Esophagus muscularis mucosa (tissue), 4 donors: ENCODE measurements around the gene QKI. TPM values are rescaled to one million over a fixed set of nuclear protein-coding genes. Genes with fewer than 3 reads are reported as not detected.

Experiments used
- DNase-seq: peaks from one replicate; pipeline ENCODE4 v3.0.0-alpha.2; 2017; ENCODE audit errors: extremely low spot score
- H3K27ac ChIP-seq, 4 donors: fragments of 200-600 bp; sonication (generic); replicated peaks in 1 of 4; 1 replicate in 3 of 4; 2 replicates in 1 of 4; pipeline ENCODE4 v1.5.1; 2016 to 2019; ENCODE audit warnings: mild to moderate bottlenecking in 1 of 4
- H3K27me3 ChIP-seq, 4 donors: fragments of 200-600 bp; sonication (generic); one replicate each; pipeline versions ENCODE4 v1.5.1 to v1.6.0; 2016 to 2019
- H3K36me3 ChIP-seq, 4 donors: fragments of 200-600 bp; sonication (generic); one replicate each; pipeline ENCODE4 v1.5.1; 2016 to 2019
- H3K4me1 ChIP-seq, 4 donors: fragments of 200-600 bp; sonication (generic); one replicate each; pipeline ENCODE4 v1.5.1; 2016 to 2019
- H3K4me3 ChIP-seq, 4 donors: fragments of 200-600 bp; sonication (generic); 1 replicate in 2 of 4; 2 replicates in 2 of 4; pipeline ENCODE4 v1.5.1; 2016 to 2019; ENCODE audit warnings: mild to moderate bottlenecking in 4 of 4, moderate library complexity in 1 of 4
- H3K9me3 ChIP-seq, 4 donors: fragments of 200-600 bp; sonication (generic); 1 replicate in 3 of 4; 2 replicates in 1 of 4; pipeline ENCODE4 v1.5.1; 2016 to 2019
- EP300 ChIP-seq: sonication (generic); formaldehyde crosslinking; IDR thresholded peaks from one replicate; pipeline ENCODE4 v1.6.1; 2017; ENCODE audit warnings: antibody characterized with exemption
- POLR2A ChIP-seq: fragments of 450-650 bp; IDR thresholded peaks from one replicate; pipeline ENCODE4 v1.6.1; 2017; ENCODE audit warnings: antibody characterized with exemption, moderate library complexity, mild to moderate bottlenecking, low read depth
- POLR2AphosphoS5 ChIP-seq, 2 donors: sonication (generic); formaldehyde crosslinking; IDR thresholded peaks; one replicate each; pipeline ENCODE4 v1.6.1; 2017; ENCODE audit warnings: antibody characterized with exemption in 2 of 2
- WGBS: methylation state at CpG from one replicate; pipeline ENCODE4 v1.1.5; 2018; 5-methylcytosine and 5-hydroxymethylcytosine counted together
- intact Hi-C: fragments of 100-400 bp; cut with DNase I; formaldehyde crosslinking; loops from one replicate; pipeline ENCODE4 v1.15.1; 2023
- total RNA-seq, 4 donors: library from RNA; depleted of rRNA; stranded (reverse); fragments of >200 nt; gene quantifications; one replicate each; pipeline versions ENCODE4 v1.1.0 to v1.2.1, GENCODE V29; 2016
- TF ChIP-seq, protein P1 (sequence below), 3 experiments: fragments of 200-600 bp in 2 of 3; fragments of 450-650 bp in 1 of 3; sonication (generic) in 2 of 3; IDR thresholded peaks; one replicate each; pipeline ENCODE4 v1.5.1; 2017 to 2019; ENCODE audit warnings: antibody characterized with exemption in 3 of 3, mild to moderate bottlenecking in 2 of 3, moderate library complexity in 1 of 3

QKI gene
- total RNA-seq, 4 donors from 2014 or later = 176 to 290 (median 237) TPM

DNA sequence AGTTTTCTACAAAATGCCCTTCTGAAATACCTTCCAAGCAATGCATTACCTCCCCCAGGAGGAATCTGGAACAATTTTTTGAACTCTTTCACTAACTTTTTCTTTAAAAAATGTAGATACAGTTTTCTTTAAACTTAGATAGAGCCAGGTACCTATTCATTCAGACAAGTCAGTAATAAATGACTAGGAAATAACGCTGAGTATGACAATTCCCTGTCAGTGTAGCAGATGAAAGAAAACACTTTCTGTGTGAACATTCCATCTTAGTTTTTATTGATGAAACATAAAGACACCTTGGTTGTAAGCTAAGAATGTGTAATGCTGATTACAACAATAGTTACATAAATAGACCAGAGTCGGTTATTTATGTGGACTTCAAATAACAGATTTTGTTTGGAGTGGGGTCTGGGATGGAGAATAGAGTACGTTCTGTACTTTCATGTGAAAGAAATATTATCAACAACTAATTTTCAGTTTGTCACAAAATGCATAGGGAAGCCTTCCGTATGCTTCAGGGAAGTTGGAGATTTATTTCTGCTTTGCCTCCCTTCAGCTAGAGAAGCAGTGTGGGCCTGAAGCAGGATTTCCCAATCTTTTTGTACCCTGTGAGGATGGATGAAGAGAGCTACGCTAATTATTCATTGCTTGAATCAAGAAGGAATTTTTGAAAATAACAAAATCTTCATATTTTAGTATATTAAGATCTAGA, 19.2 kb upstream of the QKI start:
- Histone ChIP-seq H3K27me3 (no peaks in the 10 kb centered on the region), H3K4me1 (peaks cover 17 to 22% (median 19%) of the 10 kb centered on the region in 4 donors), H3K9me3 (no peaks in the 10 kb centered on the region), H3K27ac (no peak overlapping the region), H3K4me3 (no peak overlapping the region), H3K36me3 (no peaks in the 10 kb centered on the region)
- WGBS = 86% methylated on average over 5 of the region's 5 CpGs
- TF ChIP-seq EP300 (no peak), POLR2AphosphoS5 (IDR thresholded peaks at IDR 0.05) (no peak), POLR2A (no peak)
- TF ChIP-seq, protein P1, sequence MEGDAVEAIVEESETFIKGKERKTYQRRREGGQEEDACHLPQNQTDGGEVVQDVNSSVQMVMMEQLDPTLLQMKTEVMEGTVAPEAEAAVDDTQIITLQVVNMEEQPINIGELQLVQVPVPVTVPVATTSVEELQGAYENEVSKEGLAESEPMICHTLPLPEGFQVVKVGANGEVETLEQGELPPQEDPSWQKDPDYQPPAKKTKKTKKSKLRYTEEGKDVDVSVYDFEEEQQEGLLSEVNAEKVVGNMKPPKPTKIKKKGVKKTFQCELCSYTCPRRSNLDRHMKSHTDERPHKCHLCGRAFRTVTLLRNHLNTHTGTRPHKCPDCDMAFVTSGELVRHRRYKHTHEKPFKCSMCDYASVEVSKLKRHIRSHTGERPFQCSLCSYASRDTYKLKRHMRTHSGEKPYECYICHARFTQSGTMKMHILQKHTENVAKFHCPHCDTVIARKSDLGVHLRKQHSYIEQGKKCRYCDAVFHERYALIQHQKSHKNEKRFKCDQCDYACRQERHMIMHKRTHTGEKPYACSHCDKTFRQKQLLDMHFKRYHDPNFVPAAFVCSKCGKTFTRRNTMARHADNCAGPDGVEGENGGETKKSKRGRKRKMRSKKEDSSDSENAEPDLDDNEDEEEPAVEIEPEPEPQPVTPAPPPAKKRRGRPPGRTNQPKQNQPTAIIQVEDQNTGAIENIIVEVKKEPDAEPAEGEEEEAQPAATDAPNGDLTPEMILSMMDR (IDR thresholded peaks at IDR 0.05) = no peak
- peak; percentile 3 for DNase-seq
- intact Hi-C loops = no loop called here

GRCh38 chr6:163395831-163396185, 18.7 kb upstream of the QKI start:
- 93% methylated on average over 3 of the region's 3 CpGs for WGBS
- Histone ChIP-seq H3K4me3 (no peak overlapping the region), H3K27ac (peak overlapping the region in 1 of 4 donors; percentile 36), H3K4me1 (peaks cover 17 to 22% (median 19%) of the 10 kb centered on the region in 4 donors), H3K9me3 (no peaks in the 10 kb centered on the region), H3K27me3 (no peaks in the 10 kb centered on the region), H3K36me3 (no peaks in the 10 kb centered on the region)
- peak; percentile 37 for DNase-seq
- intact Hi-C loops = no loop called here
- no peak for TF ChIP-seq POLR2AphosphoS5 (IDR thresholded peaks at IDR 0.05)
- TF ChIP-seq, protein P1 (IDR thresholded peaks at IDR 0.05) = no peak
- TF ChIP-seq EP300 = no peak
- TF ChIP-seq POLR2A = no peak

DNA sequence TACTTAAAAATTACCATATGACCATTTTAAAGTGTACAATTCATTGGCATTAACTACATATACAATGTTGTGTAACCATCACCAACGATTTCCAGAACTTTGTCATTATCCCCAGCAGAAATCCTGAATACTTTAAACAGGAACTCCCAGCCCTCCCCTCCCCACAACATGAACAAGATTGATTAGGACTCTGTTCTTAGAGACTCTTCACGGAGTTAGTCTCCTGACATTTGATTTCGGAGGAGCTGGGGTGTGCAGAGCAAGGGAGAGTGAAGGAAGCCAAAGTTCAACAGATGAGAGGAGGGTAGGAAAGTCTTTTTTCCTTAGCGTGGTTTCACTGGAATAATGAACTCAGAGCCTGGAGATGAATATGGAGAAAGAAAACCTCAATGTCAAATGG, 17.2 kb upstream of the QKI start:
- peak; percentile 39 for DNase-seq
- intact Hi-C loops = no loop called here
- Histone ChIP-seq H3K4me3 (peak overlapping the region in 3 of 4 donors; percentile 48 to 59 (median 49)), H3K36me3 (no peaks in the 10 kb centered on the region), H3K4me1 (peaks cover 11 to 21% (median 17%) of the 10 kb centered on the region in 4 donors), H3K27ac (peak overlapping the region in 2 of 4 donors; percentile 7 to 36), H3K27me3 (no peaks in the 10 kb centered on the region), H3K9me3 (no peaks in the 10 kb centered on the region)
- TF ChIP-seq, protein P1 (IDR thresholded peaks at IDR 0.05) = no peak
- TF ChIP-seq POLR2AphosphoS5 (IDR thresholded peaks at IDR 0.05) = no peak
- TF ChIP-seq POLR2A = no peak
- TF ChIP-seq EP300 = no peak
- WGBS = 50% methylated on average over 4 of the region's 4 CpGs

- Histone ChIP-seq H3K4me3 (no peak overlapping the region), H3K9me3 (no peaks in the 10 kb centered on the region), H3K27me3 (no peaks in the 10 kb centered on the region), H3K4me1 (peaks cover 6 to 17% (median 13%) of the 10 kb centered on the region in 4 donors), H3K36me3 (no peaks in the 10 kb centered on the region), H3K27ac (no peak overlapping the region)
- DNase-seq = no peak
- 87% methylated on average over 2 of the region's 2 CpGs for WGBS
- intact Hi-C loops = no loop called here
- no peak for TF ChIP-seq EP300
- TF ChIP-seq, protein P1 (IDR thresholded peaks at IDR 0.05) = no peak
Measured at GRCh38 chr6:163398115-163398514, 16.4 kb upstream of the QKI start.

- Histone ChIP-seq H3K27ac (no peak overlapping the region), H3K27me3 (no peaks in the 10 kb centered on the region), H3K9me3 (no peaks in the 10 kb centered on the region), H3K4me3 (no peak overlapping the region), H3K36me3 (no peaks in the 10 kb centered on the region), H3K4me1 (peaks cover 3 to 17% (median 13%) of the 10 kb centered on the region in 4 donors)
- intact Hi-C loops = no loop called here
- no peak for TF ChIP-seq POLR2A
- peak in 1 of 2 donors; percentile 21 for TF ChIP-seq POLR2AphosphoS5 (IDR thresholded peaks at IDR 0.05)
- 78% methylated on average over 9 of the region's 9 CpGs for WGBS
- peak; percentile 91 for DNase-seq
Measured at GRCh38 chr6:163398815-163399214, 15.7 kb upstream of the QKI start.
